NCI-H748 (cell line): Measurements from ENCODE around the gene TRIM36.

Source experiments
- DNase-seq: peaks from one replicate; lab custom pipeline; 2025; ENCODE audit not compliant: unreplicated experiment; lab: John Stamatoyannopoulos, UW

TRIM36 gene, protein sequence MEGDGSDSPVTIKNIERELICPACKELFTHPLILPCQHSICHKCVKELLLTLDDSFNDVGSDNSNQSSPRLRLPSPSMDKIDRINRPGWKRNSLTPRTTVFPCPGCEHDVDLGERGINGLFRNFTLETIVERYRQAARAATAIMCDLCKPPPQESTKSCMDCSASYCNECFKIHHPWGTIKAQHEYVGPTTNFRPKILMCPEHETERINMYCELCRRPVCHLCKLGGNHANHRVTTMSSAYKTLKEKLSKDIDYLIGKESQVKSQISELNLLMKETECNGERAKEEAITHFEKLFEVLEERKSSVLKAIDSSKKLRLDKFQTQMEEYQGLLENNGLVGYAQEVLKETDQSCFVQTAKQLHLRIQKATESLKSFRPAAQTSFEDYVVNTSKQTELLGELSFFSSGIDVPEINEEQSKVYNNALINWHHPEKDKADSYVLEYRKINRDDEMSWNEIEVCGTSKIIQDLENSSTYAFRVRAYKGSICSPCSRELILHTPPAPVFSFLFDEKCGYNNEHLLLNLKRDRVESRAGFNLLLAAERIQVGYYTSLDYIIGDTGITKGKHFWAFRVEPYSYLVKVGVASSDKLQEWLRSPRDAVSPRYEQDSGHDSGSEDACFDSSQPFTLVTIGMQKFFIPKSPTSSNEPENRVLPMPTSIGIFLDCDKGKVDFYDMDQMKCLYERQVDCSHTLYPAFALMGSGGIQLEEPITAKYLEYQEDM

DNA sequence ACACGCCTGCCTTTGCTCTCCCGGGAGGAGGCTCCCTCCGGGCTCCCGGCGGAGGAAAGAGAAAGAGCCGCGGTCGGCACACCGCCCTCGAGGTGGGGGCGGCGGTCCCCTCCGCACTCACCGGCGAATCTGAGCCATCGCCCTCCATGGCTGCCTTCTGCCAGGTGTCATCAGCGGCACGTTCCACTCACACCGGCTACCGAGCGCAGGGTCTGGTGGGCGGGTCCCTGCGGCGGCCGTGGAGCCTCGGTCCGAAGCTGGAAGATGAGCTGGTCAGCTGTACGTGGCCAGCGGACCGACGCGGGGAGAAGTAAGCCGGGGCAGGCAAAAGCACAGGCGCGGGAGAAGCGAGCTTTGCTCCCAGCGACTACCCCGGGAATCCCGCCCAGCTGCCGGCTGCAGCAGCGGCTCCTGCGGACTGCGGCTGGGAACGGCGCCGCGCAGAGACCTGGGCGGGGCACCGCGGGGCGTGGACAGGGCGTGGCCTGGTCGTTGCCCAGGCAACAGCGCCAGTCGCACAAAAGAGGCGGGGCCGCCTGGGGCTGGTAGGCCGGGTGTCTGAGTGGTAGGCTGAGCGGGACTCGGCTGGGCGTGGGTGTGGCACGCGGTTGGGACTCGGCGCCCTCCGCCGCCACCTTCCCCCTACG is at the start of gene TRIM36:
Gene TRIM36, minus strand, starts transcription at position 422 of the 647 bp plus-strand sequence. Its CDS starts 274 bp downstream, at position 148.
- peak; percentile 97 for DNase-seq

DNA sequence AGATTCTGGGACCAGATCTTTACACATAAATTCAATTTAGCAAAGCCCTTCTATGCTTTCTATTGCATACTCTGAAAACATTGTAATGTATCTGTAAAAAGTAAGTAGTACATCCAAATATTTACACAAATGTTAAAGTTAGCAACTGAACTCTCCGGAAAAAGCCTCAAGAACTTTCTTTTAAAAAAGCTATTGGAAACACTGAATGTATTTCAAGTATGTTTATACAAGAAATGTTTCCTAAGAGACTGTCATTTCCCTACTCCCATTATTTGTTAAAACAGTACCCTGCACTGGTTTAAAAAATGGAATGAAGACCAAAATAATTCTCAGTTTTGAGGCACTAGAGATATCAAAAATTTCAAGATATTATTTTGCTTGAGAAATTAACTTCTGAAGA is 44.8 kb upstream of the TRIM36 start:
- no peak for DNase-seq

DNA sequence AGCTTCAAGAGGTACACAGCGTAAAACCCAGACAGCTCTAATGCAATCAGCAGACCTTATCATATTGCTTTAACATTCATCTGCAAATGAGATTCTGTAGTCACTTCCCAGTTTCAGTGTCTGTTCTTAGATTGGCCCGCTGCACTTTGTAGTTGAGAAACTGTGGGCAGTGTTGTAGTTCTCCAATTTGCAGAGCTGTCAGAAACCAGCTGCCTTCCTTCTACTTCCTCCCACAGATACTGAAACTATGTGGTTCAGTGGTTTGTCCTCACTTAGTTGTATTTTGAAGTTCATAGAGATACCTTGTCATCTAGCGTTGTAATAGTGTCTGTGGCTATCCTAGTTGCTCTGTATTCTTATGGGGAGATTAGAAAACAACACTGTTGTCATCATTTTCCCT is 39.6 kb upstream of the TRIM36 start:
- DNase-seq: no peak

DNA sequence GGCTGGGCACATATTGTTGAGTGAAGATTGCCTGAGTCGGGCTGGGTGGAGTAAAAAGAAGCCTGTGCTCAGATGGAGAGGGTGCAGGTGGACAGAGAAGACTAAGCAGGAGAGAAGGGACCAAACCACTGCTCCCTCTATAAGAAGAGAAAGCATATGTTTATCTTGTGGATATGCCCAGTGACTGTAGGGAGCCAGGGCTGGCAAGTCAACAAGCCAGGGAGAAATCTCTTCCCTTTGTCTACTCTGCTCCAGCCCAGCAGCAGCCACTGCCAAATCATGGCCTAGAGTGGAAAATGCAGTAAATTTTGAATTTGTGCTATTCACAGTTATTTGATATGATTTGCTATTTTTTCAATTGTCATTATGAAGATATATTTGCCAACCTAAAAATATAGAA is 33.2 kb upstream of the TRIM36 start:
- no peak for DNase-seq

DNA sequence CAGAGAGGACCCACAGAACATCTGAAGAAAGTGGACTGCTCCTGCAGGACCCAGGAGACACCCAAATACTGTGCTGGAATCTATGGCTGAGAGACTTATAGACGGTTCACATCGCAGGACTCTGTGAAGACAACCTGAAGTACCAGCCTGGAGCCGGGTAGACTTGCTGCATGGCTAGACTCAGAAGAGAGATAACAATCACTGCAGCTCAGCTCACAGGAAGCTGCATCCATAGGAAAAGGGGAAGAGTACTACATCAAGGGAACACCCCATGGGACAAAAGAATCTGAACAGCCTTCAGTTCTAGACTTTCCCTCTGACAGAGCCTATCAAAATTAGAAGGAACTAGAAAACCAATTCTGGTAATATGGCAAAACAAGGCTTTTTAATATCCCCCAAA is 26.5 kb upstream of the TRIM36 start:
- no peak for DNase-seq

DNA sequence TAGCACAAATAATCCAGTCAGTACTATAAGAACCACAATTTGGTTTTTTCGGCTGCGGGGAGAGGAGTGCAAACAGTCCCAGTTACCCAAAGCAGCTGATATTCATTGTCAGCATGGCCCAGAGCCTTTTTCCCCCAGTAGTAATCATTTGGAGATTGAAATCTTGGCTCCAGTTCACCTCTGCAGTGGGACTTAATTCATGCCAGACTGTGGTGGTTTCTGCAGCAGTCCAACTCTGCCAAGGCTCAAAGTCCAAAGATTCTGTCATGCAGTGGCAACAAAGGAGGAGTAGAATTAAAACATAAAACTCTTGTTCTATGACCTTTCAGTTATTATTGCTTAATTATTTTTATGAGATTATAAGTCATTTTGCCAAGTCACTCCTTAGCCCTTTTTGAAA is 25.0 kb upstream of the TRIM36 start:
- no peak for DNase-seq

DNA sequence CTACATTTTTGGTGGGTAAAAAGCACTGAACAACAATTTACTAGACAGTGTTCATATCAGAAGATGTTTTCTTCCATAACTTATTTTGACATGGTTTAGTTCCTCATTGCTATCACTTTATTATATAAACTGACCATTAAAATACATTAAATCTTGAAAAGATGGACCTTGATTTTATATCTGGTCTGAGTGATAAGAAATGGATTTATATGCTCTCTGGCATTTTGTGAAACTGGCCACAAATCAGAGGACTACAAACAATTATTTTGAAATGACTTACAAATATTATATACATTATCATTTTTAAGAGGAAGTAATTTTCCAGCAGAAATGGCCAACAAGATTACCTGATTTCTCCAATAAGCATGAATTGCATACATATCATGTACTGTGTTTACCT is 23.6 kb upstream of the TRIM36 start:
- no peak for DNase-seq

DNA sequence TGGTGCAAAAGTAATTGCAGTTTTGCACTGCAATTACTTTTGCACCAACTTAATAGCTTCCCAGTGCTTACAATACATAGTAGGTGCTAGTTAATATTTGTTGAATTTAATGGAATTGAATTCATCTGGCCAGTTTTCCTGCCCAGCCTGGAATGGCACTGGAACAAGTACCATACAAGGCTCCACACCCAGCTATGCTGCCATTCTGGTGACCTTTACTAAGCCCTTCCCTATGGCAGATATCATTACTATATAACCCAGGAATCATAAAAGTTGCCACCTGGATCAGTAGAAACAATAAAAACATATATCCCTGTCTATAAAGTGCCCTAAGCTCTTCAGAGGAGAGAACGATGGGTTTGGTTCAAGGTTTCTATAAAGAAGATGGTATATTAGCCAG is 22.4 kb upstream of the TRIM36 start:
- no peak for DNase-seq

DNA sequence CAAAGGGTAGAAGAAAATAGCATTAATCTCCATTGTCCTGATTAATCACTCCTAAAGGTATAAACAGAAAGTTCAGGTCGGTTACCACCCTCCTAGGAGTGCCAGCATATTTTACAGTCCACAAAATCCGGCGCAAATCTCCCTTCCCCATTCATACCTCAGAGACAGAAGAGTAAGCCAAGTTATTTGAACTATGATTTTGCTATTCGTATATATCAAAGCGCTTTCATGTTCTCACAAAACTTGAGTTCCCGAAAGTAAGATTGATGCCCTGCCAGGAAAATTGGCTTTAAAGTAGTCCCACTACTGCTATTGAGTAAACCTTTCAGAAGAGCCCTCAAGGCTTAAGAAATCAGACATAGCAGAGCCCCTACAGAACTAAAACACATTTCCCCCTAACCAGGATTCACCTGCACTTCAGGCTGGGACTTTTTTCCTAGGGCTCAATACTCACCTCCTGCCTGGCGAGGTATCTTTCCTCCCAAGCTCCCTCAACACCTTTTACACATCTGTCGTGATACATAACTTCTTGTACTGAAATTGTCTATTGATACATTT is 21.8 kb upstream of the TRIM36 start:
- DNase-seq: no peak

DNA sequence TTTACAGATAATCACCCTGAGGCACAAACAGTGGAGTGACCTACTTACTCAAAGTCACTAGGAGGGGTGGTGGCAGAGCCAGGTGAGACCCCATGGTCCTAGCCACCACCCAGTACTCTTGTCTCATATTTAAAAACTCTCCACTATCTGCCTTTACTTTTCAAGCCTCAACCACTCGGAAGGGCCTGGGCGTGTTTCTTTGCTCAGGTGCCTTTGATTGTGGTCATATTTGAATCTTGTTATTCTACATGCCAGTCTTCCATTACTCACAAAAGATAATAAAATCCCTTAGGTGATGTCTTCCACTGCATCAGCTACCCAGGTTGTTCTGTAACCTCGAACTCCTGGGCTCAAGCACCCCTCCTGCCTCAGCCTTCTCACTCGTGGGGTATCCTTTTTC is 20.7 kb upstream of the TRIM36 start:
- DNase-seq: no peak

DNA sequence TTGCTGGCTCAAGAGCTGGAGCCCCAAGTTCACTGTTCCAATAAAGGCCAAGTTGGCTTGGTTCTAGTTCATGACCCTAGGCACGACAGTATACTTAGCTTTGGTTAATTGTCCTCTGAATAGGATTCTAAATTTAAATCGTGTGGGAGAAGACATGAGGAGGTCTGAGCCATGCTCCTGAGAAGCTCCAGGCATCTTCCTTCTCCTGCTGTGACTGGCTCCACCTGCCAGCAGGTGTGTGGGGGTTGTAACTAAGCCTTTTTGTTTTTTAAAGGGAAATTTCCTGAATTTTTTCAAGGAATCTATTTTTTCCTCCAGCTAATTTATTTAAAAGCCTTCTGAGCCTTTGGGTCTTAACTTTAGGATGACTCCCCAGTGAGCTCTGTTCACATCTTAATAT is 20.2 kb upstream of the TRIM36 start:
- no peak for DNase-seq

DNA sequence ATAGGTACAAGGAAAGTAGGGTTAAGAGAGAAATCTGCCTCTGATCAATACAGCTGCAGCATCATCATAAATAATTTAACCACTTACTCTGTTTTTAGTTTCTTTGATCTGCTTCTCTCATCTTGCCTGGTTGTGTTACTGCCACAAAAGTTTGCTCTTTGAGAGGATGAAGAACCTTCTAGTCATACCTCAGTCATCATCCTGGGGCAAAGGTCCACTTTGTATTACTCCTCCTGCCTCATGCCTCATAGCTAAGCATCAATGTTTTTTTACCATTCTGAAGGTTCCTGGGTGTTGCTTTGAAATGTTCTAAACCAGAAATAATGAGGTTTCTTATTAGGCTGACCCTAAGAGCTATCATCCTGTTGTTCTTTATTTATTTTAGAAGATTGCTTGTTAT is 17.1 kb upstream of the TRIM36 start:
- no peak for DNase-seq

DNA sequence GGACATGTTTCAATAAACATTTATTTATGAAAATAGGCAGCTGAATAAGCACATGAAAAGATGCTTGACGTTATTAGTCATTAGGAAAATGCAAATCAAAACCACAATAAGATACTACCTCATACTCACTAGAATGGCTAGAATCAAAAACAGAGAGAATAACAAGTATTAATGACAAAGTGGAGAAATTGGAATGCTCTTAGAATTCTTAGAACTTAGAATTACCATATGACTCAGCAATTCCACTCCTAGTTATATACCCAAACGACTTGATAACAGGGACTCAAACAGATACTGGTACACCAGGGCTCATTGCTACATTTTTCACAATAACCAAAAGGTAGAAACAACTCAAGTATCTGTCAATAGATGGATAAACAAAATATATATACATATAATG is 15.1 kb upstream of the TRIM36 start:
- no peak for DNase-seq

DNA sequence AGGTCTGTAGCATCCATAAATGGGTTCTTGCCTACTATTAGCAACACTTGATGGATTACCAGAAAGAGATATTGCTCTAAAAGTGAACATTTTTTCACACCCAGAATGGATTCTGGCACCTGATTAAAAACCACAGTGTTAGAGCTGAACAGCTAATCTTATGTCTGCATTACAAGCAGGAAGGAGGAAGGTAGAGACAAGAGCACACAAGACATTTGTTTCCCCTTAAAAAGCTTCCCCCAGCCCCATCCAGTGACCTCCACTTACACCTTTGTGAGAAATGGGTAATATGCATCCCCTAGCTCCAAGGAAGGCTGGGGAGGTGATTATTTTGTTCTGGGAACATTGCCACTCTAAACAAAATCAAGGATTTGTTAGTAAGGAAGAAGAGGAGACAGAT is 12.0 kb upstream of the TRIM36 start:
- no peak for DNase-seq

DNA sequence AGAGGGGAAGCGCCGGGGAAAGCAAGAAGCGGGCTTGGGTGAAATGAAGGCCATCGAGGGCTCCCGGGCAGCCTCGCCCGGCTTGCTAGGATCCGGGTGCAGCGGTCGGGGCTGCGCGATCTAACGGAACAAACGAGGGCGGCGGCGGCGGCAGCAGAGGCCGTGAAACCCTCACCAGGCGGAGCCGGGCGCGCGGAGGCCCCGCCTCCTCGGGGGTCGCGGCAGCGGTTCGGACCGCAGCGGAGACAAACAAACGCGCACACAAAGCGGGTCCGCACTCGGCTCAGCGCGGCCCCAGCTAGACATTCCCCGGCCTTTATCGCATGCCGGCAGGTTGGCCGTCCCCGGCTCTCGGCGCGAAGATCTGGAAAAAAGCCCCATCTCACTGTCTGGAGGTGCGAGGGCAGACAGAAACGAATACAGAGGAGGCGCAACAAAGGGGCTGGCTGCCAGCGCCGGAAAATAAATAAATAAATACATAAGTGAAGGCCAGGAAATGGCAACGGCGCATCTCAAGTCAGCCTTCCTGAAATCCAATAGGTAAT is 10.5 kb upstream of the TRIM36 start:
- DNase-seq: peak; percentile 79

DNA sequence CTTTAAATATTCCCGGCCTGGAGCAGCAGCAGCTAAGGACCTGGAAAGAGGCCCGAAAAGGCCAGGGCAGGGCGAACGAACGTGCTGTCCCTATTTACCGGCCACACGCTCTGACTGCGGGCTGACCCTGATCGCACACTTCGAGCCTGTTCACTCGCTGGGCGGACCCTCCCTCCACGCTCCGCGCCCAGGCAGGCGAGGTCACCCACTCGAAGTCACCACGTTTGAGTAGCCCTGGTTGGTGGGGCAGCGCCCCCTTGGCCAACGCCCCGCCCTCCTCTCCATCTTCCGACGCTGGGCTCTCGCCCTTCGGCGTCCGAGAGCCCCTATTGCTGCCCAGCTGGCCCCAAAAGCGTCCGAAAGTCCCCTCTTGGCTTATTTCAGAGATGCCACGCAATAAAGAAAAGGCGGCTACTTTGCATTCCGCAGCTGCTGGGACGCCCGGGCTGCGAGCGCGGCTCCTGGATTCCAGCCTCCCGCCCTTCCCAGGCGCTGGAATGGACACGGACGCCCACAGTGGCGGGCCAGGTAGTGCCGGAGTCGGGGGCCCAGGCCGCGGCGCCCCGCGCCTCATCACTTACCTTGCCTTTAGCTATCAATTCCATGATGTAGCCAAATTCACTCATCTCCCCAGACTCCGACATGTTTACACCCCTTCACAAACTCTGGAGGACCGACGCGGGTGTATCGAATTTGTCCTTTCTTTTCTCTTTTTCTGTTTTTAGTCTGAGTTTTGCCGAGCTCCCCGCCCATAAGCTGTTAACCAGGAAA is 9.9 kb upstream of the TRIM36 start:
- DNase-seq: peak; percentile 46

DNA sequence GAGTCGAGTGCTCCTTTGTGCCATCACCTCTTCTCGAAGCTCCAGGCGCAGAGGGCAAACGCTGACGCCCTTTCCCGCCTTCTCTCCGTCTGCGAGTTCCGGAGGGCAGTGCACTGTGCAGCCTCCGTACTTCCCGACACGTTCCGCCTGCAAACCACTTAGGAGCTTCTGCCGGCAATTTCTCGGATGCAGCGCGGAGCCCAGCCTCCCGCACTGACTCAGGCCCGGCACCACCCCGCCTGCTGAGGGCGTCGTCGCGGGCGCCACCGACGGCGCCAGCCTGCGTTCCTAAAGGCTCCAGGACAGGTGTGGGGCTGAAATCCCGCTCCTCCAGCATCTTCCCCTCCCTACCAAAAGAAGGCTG is 9.3 kb upstream of the TRIM36 start:
- DNase-seq: no peak

DNA sequence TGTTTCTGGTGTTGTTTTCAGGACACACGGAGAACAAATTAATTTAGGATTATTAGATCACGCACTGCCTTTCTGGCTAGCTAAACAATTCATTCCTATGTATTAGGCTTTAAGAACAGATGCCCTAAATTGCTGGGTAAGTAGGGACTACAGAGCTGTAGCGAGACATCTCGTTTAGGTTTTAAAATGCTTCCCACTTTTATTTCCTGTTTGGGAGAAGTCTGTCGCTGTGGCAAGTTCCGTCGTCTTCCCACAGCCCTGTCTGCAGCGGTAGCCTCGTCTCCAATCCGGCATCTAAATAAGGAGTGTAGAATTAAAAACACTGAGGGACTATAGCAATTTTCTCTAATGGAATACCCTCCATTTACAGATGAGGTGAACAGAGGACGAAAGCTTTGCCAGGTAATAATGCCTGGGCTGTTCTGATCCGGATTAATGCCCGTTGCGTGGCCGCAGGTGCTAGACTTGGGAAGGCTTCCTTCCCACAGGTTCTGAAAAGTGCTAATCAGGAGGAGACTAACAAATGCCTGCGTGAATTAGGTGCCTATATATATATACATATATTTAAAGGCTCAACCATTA is 1.3 kb upstream of the TRIM36 start:
- peak; percentile 58 for DNase-seq

DNA sequence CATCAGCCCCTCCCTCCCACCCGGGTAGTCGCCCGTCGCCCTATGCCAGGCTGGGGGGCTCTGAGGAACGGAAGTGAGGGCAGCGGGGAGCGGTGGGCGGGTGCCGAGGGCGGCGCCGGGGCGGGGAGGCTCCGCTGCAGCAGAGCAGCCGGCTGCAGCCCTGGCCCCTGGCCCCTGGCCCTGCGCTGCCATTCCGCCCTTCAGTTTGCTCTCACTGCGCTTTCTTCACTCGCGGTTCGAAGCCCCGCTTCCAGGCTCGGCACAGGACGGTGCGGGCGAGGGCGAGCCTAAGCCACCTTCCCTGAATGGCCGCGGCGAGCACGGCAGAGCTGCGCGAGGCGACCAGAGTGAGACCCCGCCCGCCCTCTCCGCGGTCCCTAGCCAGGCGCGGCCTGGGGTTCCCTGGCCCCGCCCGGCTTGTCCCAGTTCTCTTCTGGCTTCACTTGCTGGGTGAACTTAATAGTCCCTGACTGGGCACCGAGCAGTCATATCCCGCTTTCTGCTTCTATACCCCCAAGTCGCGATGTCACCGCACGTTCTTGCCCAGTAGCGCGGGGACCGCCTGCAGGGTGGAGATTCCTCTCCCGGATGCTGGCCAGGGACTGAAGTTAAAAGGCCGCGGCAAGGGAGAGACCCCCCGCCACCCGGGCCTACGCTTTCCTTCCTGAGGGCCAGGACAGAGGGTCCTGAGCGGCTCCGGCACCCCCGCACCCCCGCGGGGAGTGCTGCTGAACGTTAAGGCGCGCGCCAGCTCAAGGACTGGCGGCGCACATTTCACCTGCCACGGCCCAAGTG is 623 bp upstream of the TRIM36 start:
- peak; percentile 71 for DNase-seq
